HEK293T (cell line): ENCODE data around the gene SIRPA.

Experiments used
- ELF4 ChIP-seq: fragments of 450-650 bp; IDR thresholded peaks from 2 replicates; pipeline ENCODE4 v1.6.1; 2017; ENCODE audit warnings: antibody characterized with exemption
- FOXA1 ChIP-seq: fragments of 450-650 bp; IDR thresholded peaks from 2 replicates; pipeline ENCODE4 v1.6.1; 2016; ENCODE audit warnings: mild to moderate bottlenecking
- HDGF ChIP-seq: fragments of 450-650 bp; IDR thresholded peaks from 2 replicates; pipeline ENCODE4 v1.6.1; 2017; ENCODE audit warnings: antibody characterized with exemption, borderline replicate concordance
- NFRKB ChIP-seq: fragments of 450-650 bp; IDR thresholded peaks from 2 replicates; pipeline ENCODE4 v1.6.1; 2016; ENCODE audit warnings: mild to moderate bottlenecking, moderate library complexity
- SUZ12 ChIP-seq: fragments of 450-650 bp; IDR thresholded peaks from 2 replicates; pipeline ENCODE4 v1.6.1; 2016; ENCODE audit warnings: mild to moderate bottlenecking
- TF ChIP-seq, protein P1 (sequence below): fragments of 450-650 bp; IDR thresholded peaks from 2 replicates; pipeline ENCODE4 v1.6.1; 2016

- TF ChIP-seq SUZ12 (no peak), HDGF (no peak), ELF4 (no peak), NFRKB (no peak), FOXA1 (no peak)
- TF ChIP-seq, protein P1, sequence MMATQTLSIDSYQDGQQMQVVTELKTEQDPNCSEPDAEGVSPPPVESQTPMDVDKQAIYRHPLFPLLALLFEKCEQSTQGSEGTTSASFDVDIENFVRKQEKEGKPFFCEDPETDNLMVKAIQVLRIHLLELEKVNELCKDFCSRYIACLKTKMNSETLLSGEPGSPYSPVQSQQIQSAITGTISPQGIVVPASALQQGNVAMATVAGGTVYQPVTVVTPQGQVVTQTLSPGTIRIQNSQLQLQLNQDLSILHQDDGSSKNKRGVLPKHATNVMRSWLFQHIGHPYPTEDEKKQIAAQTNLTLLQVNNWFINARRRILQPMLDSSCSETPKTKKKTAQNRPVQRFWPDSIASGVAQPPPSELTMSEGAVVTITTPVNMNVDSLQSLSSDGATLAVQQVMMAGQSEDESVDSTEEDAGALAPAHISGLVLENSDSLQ = no peak
Observed at GRCh38 chr20:1982686-1983085, 87.5 kb downstream of the SIRPA start.
